ENCODE data around the gene SPEM3. TPM values are rescaled to one million over a fixed set of nuclear protein-coding genes. Genes with fewer than 3 reads are reported as not detected.

The SPEM3 gene
- total and polyA plus RNA-seq, 10 of the 15 experiments (the other 5 are each of a cell fraction or from before 2014, with no cell fraction given) = not detected

- TF ChIP-seq ZBED1 (IDR thresholded peaks at IDR 0.05; ENCODE audit: borderline replicate concordance) (no peak), RELB (IDR thresholded peaks at IDR 0.05; ENCODE audit: low read depth) (peak; percentile 65; the same call in 1 of the 2 replicates), E4F1 (IDR thresholded peaks at IDR 0.05; ENCODE audit: borderline replicate concordance, partially characterized antibody) (no peak), BCLAF1 (IDR thresholded peaks at IDR 0.05) (peak; percentile 85), MEF2B (IDR thresholded peaks at IDR 0.05; ENCODE audit: partially characterized antibody, poor library complexity, severe bottlenecking) (no peak), IKZF1 (conservative IDR thresholded peaks at IDR 0.05) (peak; percentile 15; the same call in 1 of the 2 replicates), HDGF (IDR thresholded peaks at IDR 0.05) (0 out of 2 replicates have a peak, but pooled peaks have one; percentile 72), MYB (IDR thresholded peaks at IDR 0.05; ENCODE audit: borderline replicate concordance, low read depth, low read length) (no peak), CEBPZ (IDR thresholded peaks at IDR 0.05; ENCODE audit: low read depth, low read length) (no peak), TAF1 (IDR thresholded peaks at IDR 0.05; ENCODE audit: borderline replicate concordance, low read depth, low read length) (no peak), RAD51 (IDR thresholded peaks at IDR 0.05) (peak; percentile 75), POLR2A (IDR thresholded peaks at IDR 0.05; ENCODE audit: low read depth, low read length) (peak; percentile 54; the same call in 1 of the 2 replicates), STAT1 (conservative IDR thresholded peaks at IDR 0.05) (no peak), CBX3 (IDR thresholded peaks at IDR 0.05; ENCODE audit: borderline replicate concordance, low read depth) (no peak), DPF2 (IDR thresholded peaks at IDR 0.05) (0 out of 2 replicates have a peak, but pooled peaks have one; percentile 70), BRCA1 (IDR thresholded peaks at IDR 0.05; ENCODE audit: low read depth, low read length) (no peak; the same call in 1 of the 2 replicates)
Measured at GRCh38 chr17:7440113-7440833, 11.6 kb downstream of the SPEM3 start (continued).

Data from GM12878 (cell line).